Fibroblast of the conjunctiva (primary cell): ENCODE results near the gene CENPN.

Source experiments
- DNase-seq: peaks from one replicate; pipeline ENCODE4 v3.0.0-alpha.2; 2010; ENCODE audit warnings: low read depth

Gene CENPN, protein sequence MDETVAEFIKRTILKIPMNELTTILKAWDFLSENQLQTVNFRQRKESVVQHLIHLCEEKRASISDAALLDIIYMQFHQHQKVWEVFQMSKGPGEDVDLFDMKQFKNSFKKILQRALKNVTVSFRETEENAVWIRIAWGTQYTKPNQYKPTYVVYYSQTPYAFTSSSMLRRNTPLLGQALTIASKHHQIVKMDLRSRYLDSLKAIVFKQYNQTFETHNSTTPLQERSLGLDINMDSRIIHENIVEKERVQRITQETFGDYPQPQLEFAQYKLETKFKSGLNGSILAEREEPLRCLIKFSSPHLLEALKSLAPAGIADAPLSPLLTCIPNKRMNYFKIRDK

DNA sequence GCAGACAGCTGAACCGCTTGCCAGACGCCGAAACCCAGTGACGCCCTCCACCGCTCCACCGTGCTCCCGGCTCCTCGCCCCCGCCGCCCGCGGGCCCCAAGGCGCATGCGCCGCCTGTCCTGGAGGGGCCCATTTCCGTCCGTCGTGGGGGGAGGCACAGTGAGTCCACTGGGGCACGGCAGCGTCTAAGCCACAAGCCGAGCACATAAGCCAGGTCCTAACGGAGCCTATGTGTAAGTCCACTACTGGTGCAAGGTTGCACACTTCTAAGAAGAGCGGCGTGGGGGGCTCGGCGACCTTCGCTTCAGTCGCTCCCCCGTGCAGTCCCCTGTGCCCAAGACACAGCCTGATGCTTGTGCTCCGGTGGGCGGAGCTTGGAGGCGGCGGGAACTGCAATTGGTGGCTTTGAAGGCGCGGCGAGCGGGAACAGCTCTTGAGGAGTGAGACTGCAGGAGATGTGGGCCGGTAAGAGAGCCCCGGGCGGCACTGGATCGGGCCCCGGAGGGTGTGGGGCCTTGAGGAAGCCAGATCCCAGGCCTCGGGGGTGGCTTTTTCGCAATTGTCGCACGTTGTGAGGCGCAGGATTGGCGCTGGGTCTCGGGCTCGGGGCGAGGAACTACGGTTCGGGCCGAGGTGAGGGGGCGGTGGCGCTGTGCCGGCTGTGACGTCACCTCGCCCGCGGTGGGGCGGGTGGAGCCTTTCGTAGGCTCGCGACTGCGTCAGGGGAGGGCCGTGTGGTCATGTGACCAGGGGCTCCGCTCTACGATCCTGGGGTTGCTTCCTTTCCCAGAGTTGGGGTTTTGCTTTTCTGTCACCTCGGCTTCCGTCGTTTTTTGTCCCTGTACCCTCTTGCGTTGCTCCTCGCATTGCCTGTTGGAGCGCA, at the start of gene CENPN, which contains the start of gene CMC2:
CENPN (plus strand) TSS at position 402 of the 883 bp plus-strand sequence. CDS start 4,726 bp downstream, outside the sequence.
CMC2 (minus strand) TSS at position 73 of the 883 bp plus-strand sequence. CDS start 9,491 bp downstream, outside the sequence.
- peak; percentile 99 for DNase-seq

DNA sequence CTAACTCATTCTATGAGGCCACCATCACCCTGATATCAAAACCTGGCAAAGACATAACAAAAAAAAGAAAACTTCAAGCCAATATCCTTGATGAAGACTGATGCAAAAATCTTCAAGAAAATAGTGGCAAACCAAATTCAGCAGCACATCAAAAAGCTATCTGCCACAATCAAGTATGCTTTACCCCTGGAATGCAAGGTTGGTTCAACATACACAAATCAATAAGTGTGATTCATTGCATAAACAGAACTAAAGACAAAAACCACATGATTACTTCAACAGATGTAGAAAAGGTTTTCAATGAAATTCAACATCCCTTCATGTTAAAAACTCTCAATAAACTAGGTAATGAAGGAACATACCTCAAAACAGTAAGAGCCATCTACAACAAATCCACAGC, 48.7 kb upstream of the CENPN start:
- DNase-seq: no peak

DNA sequence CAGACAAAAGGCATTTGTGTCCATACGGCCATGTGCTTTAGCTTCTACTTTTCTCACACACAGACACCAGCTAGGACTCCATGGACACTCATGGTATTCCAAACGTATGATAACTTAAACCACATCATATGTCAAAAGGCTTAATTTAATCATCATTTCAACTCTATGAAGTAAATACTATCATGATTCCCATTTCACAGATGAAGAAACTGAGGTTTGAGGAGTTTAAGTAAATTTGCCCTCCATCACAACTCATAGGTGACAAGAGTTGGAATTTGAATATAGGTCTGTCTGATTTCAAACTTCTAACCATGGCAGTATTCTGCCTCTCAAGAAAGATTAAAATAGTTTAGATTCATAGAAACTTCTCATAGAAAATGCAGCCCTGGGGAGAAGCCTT, 44.1 kb upstream of the CENPN start:
- no peak for DNase-seq

DNA sequence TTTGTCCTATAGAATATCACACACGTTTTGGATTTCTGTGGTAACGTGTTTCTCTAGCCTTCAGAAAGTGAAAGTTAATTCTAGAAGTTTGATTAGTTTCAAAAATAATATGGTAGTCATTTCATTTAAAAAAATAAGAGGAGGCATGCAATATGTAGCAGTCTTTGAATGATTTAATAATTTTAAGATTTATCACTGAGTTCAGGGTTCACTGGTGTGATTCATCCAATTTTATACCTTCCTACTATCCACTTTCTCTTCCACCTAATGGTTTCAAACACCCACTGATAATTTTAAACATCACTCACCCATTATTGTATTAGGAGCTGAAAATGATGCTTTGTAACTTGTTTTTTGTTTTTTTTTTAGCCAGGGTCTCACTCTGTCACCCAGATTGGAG, 42.7 kb upstream of the CENPN start:
- DNase-seq: no peak

DNA sequence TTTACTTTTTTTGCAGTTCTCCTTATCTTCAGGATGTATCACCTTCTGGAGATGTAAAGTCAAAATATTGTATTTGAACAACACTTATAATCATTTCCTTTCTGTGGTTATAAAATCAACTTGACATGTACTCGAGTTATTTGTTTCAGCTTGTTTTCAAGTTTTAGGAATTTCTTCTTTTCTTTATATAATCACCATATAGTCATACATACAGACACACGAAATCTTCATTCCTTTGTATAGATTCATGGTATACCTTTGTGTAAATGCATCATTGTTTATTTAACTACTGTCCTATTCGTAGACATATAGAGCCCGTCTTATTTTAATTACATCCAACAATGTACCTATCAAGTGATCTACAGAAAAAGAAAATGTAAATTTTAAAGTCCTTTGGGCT, 40.4 kb upstream of the CENPN start:
- DNase-seq: no peak

DNA sequence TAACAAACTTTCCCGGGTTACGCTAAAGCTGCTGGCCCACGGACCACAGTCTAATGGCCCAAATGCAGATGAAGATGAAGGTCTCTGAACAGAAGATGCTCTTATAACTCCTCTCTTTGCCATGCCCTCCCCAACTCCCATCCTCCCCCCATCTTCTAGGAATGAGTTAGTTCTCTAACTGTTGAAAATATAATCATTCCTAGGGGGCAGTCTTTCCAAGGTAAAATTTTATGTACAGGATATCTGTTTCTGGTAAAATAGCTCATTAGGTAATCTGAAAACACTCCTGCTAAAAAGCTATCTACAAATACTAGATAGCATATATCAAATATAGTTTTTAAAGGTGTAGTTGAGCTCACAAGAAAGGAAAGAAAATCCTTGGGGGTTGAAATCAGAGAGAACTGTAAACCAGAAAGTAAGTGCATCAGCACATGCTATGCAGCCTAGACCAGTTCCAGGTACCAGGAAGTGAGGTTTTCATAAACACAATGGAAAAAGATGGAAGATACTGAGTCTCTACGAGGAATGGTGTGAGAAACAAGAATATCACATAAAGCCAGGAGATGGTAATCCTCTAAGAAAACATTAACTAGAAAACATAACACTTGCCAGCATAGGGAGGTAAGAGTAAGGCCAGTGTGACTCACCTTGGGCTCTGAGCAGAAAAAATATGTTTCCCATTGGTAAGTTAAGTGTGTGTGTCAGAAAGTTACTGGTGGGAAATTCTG, 38.5 kb upstream of the CENPN start:
- DNase-seq: no peak

DNA sequence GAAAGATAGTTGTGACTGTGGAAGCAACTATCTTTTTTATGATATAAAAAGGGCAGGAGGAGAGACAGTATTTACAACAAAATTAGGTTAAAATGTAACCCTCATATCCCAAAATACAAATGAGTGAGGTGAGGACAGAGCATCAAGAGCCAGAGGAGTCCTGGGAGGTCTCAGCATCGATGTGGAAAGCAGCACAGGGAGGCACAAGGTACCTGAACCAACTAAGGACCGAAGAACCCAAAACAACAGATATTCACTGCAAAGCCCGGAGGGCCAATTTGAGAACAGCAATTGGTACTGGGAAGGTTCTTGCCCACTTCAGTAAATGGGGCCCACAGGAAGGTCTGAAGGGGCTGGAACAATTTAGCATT, 37.9 kb upstream of the CENPN start:
- DNase-seq: no peak

DNA sequence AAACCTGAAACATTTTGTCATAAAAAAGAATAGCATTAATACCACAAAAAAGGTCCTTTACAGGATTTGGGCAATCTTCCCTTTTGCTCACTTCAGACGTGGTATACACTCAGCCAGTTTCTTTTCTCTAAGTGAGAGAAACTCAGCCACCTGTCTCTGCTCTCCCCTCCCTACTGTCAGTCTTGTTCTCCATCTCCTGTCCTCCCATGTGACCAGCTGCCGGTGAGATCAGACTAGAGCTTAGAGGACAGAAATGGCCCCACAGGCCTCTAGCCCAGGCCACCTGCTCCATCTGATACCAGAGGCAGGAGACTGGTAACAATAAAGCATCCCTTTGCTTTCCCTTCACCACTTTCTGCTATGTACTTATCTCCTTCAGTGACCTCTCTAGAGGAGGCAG, 35.2 kb upstream of the CENPN start:
- no peak for DNase-seq

DNA sequence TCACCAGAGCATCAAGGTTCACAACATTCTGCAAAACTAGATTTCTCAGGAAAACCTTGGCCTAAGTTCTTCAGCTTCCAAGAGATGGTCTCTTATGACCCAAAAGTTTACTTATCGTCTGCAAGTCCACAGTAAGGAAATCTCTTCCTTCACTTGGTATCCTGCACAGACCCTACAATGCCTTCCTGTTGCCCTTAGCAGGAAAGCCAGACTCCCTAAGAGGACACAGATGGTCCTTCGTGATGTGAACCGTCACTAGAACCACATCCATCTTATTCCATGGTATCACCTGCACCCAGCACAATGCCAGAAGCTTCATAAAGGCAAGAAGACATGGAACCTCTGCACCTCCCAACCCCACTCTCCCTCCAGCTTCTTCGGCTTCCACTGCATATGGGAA, 34.4 kb upstream of the CENPN start:
- no peak for DNase-seq

DNA sequence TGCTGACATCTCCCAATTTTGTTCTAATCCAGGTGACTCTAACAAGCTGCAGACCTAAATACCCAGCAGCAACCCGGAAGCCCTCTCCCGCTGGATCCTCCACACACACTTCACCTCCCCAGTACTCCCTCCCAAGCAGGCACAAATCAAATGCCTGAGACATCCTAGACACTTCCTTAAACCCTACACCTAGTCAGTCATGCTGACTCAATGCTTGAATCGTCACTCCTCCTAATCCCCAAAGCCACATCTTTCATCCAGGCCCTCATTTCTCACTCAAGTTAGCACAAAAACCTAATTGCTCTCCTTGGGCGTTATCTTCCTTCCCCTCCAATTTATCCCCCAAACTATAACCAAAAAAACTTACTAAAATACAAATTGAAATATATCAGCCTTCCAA, 33.0 kb upstream of the CENPN start:
- no peak for DNase-seq

DNA sequence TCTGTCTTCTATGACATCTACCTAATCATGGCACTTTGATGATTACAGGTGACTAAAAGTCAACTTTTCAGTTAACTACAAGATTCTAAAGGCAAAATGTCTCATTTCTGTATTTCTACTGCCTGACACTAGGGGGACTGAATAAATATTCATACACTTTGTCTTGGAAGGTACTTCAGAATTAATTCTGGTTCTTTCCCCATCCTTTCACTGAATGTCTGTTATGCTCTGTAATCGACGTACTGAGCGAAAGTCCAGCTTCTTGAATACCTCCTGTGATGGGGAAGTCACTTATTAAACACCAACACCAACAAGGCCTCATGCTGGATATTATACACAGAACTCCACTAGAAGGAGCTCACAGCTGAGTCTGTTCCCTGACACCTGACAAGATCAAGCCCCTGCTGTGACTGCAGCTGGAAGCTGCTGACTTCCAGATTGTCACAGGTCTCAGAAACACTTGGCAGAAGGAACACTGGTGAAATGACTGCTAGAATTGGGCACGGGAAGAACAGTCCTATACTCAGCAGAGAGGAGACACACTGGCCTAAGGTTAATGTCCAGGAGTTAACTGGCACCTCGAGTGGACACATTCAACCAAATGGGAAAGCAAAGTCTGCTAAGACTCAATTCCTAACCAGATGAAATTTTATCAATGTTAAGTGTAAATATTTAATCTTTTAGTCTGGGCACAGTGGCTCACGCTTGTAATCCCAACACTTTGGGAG, 32.2 kb upstream of the CENPN start:
- DNase-seq: no peak

DNA sequence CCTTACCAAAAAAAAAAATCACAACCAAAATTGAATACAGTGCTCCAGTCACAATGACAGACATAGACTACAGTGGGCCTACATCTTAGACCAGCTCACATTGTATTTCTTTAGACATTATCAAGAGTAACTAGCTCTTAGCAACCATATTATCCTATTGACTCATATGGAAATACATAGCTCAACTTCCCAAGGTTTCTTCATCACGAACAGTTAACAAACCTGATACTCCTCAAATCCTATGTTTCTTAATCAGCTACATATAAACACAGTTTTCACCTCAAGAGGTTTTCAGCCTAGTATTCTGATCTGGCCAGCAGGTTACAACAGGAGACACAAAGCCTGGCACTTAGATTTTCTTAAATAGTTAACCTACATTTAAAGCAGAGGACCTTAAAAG, 30.1 kb upstream of the CENPN start:
- DNase-seq: no peak

DNA sequence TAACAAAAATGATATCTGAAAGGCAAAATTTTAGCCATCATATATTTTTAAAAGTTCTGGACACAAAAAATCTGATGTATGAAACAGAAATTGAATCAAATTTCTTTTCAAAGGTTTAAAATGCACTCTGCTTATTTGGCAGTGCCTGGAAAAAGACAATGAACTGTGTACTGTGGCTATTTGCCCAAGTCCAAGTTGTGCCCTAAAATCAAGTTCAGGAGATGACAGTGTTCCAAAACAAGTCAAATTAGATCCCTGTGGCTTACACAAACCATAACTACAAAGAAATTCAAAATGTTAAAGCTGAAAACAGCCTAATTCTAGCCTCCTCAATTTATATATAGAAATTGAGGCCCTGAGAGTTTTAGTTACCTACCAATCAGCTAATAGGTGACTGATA, 25.9 kb upstream of the CENPN start:
- no peak for DNase-seq

DNA sequence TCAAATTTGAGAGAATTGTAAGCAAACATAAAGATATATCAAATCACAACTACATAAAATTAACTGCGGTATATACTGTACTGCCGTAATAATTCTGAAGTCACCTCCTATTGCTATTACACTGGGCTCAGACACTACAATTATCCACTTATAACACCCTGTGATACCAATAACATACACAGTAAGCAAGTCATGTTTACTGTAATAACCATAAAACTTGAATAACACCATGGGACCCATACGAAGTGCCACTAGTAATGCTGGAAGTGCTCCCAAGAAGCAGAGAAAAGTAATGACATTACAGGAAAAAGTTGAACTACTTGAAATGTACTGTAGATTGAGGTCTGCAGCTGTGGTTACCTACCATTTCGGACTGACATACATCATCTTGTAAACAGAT, 24.4 kb upstream of the CENPN start:
- DNase-seq: no peak

DNA sequence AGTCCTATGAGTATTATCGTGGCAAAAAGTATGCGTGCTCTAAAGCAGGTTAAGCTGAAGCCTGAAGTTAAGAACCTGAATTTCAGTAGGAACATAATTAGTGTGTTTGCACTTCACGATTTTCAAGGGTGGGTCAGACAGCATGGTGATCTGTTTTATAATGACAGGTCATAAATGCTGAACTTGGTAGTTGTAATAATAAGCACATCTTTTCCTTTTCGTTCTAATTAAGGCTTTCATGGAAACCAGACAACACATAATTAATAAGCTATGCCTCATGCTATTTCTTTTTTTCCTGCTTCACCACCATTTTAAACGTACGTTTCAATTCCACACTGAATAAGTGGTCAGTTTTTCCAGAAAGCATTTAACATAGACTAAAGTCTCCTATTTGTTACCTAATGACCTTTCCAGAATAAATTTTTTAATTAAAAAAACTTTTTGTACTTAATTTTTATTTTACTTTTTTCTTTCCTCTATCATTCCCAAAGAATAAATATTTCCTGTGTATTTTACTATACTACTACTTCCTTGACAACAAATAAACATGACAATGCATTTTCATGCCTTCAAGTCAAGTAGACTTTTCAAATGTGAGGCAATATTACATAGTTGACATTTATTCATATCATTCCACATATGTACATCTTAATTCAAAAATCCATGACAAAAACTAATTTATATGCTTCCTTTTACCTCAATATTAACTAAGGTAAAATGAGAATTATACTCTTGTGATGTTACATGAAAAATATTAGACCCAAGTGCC, 22.7 kb upstream of the CENPN start:
- DNase-seq: no peak

DNA sequence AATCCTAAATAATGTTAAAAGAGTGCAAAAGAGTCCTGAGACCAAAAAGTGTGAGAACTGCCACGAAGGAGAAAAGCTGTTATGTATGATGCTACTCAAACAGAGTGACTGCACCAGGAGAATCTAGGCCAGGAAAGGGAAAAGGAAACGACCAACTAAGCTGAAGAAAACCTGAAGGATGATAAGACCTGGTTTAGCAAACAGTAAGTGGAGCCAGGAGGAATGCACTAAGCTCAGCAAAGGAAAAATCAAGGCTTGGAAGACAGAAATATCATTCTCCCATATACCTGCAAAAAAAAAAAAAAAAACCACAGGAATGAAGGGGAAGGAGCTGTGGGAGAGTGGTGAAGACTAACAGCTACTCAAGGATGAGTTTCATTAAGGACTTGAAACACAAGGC, 21.4 kb upstream of the CENPN start:
- DNase-seq: no peak

DNA sequence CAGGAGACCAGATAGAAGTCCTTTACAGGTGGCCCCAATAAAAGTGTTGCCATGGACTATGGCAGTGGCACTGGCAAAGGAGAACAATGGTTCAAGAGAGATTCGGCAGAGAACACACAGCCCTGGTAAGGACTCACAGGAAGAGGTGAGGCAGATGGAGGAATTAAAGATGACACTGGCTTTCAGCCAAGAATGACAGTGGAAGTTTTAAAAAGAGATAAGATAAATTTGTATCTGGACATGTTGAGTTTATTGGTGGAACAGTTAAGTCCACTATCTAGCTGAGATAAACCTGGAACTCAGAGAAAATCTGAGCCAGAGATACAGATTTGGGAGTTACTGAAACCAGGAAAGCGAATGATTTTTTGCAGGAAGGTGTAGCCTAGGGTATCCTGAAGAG, 20.5 kb upstream of the CENPN start:
- DNase-seq: no peak

DNA sequence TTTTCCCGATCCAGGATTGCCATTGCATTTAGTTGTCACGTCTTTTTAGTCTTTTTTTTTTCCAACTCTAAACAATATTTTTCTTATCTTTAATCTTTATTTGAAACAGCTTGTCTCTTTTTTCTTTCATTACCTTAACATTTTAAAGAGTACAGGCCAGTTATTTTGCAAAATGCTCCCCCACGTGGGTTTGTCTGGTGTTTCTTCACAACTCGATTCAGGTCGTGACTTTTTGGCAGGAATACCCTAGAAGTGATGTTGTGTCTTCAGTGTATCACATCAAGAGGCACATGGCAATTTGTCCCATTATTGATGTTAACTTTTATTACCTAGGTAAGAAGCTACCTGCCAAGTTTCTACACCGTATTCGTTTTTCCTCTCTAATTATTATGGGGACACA, 18.3 kb upstream of the CENPN start:
- no peak for DNase-seq

DNA sequence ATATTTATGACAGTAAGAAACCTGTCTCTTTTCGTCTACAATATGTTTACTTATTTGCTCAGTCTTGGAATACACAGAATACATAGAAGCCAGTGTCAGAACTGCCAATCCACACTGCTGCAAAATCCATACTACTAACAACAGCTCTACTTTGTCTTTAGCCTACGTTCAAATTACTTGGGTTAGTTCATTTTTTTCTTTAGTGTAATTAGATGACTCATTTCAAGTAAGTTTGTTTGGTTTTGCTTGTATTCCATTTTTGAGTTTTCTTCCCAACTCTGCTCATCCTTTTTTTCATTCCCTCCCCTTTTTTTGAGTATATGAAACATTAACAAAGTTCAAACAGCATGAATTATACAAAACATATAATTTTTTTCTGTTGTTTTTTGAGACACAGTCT, 17.2 kb upstream of the CENPN start:
- no peak for DNase-seq

DNA sequence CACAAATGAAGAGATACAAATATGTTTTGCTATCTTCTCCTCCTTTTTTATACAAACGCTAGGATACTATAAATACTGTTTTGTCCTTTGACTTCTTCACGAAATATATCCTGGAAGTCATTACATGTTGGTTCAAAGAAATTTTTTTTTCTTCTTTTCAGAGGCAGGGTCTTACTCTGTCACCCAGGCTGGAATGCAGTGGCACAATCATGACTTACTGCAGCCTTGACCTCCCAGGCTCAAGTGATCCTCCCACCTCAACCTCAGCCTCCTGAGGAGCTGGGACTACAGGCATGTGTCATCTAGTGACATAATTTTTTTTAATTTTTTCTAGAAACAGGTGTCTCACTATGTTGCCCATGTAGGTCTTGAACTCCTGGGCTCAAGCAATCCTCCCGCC, 16.4 kb upstream of the CENPN start:
- no peak for DNase-seq

DNA sequence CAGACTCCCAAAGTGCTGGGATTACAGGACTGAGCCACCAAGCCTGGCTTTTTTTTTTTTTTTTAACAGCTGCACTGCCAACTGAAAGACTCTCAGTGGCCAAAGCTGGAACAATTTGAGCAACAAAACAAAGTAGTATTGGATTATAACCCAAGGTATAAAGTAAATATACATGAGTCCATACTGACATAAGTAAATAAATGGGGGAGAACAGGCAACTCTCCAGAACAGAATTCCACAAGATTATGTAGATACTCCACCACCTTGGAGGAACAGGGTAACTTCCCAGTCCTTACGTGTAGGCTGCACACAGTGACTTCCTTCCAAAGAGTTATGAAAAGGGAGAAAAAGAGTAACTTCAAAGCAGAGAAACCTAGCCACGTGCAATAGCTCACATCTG, 16.0 kb upstream of the CENPN start:
- DNase-seq: no peak
